Activated B cell treated with CpG ODN at 0.5 μM for 24 hours (primary cell): ENCODE measurements around the gene FBXO48. TPM values are rescaled to one million over a fixed set of nuclear protein-coding genes. Genes with fewer than 3 reads are reported as not detected.

ENCODE experiments used
- ATAC-seq: fragments of 200-7000 bp; cut with Tn5 transposase; one replicate; pipeline ENCODE4 v1.10.0; 2021; ENCODE audit warnings: low read depth, mild to moderate bottlenecking, moderate library complexity
- CTCF ChIA-PET: fragments of 350-600 bp; sonication (Branson Sonifier 250); formaldehyde crosslinking; loops from one replicate; lab custom pipeline; 2021; ENCODE audit warnings: antibody characterized with exemption; lab: Charles Lee
- POLR2A ChIA-PET: fragments of 350-600 bp; sonication (Branson Sonifier 250); formaldehyde crosslinking; loops from one replicate; lab custom pipeline; 2021; ENCODE audit warnings: antibody characterized with exemption; lab: Charles Lee
- DNase-seq: peaks from one replicate; pipeline ENCODE4 v3.0.0; 2022
- H3K27ac Mint-ChIP-seq: one replicate; pipeline ENCODE4 v1.8.0; 2020; ENCODE audit warnings: mixed read lengths
- H3K27me3 Mint-ChIP-seq: one replicate; pipeline ENCODE4 v1.8.0; 2021; ENCODE audit warnings: mixed read lengths
- H3K36me3 Mint-ChIP-seq: one replicate; pipeline ENCODE4 v1.8.0; 2021; ENCODE audit warnings: low read depth, mixed read lengths
- H3K4me1 Mint-ChIP-seq: one replicate; pipeline ENCODE4 v1.8.0; 2021; ENCODE audit warnings: mixed read lengths
- H3K4me3 Mint-ChIP-seq: one replicate; pipeline ENCODE4 v1.8.0; 2020; ENCODE audit warnings: mild to moderate bottlenecking, mixed read lengths
- H3K9me3 Mint-ChIP-seq: one replicate; pipeline ENCODE4 v1.8.0; 2020; ENCODE audit warnings: mixed read lengths
- intact Hi-C: fragments of 100-400 bp; cut with micrococcal nuclease; formaldehyde crosslinking; loops from one replicate; pipeline ENCODE4 v1.15.1; 2024
- total RNA-seq: library from RNA; stranded (reverse); gene quantifications from 2 replicates; pipeline ENCODE4 v1.2.3, GENCODE V29; 2022
- TF ChIP-seq, protein P1 (sequence below): fragments of 200-600 bp; IDR thresholded peaks from one replicate; pipeline ENCODE4 v1.8.0; 2022; ENCODE audit warnings: antibody characterized with exemption, mild to moderate bottlenecking

FBXO48 gene
- total RNA-seq, 1 donor from 2014 or later: 2.6 TPM

DNA sequence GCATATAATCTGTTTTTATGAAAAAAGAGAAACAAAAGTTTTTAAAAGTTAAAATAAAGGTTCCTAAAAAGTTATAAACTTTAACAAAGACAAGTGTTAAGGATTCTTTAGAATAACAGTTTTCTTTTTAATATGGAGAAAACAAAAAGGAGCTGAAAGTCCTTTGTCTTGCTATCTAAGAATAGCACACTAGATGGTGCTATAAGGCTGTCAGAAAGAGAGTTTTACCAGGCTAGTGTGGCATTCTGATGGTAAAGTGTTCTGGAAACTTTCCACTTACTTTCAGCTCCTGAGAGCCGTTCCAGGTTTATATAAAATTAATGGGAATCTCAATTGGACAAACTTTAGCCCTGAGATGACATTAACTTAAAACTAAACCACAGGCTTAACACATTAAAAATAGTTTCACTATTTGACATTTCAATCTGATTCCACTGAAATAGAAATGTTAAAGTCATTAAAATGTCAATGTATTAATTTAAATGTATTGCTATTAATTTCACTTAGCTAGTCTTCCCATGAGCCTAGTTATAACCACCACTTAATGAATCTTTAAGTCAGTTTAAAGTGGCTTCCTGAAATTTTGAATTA, 3.7 kb downstream of the FBXO48 start:
- Mint-ChIP-seq H3K4me1 (peaks cover 19% of the 10 kb centered on the region), H3K4me3 (no peak overlapping the region), H3K27me3 (no peaks in the 10 kb centered on the region), H3K27ac (no peak overlapping the region), H3K36me3 (peaks cover 10% of the 10 kb centered on the region), H3K9me3 (no peaks in the 10 kb centered on the region)
- ChIA-PET POLR2A (interaction anchor here (0.6 to 1.6 kb wide), 5 partner anchors 16 to 462 kb away, joined by 3 to 5 read pairs (median 4); no protein-coding TSS in a partner anchor), CTCF (interaction anchor here (0.6 to 8.2 kb wide), 37 partner anchors 10 to 1250 kb away, joined by 3 to 165 read pairs (median 4); partner anchors contain the start of gene NFU1)
- DNase-seq (no peak), ATAC-seq (no peak)
- TF ChIP-seq, protein P1, sequence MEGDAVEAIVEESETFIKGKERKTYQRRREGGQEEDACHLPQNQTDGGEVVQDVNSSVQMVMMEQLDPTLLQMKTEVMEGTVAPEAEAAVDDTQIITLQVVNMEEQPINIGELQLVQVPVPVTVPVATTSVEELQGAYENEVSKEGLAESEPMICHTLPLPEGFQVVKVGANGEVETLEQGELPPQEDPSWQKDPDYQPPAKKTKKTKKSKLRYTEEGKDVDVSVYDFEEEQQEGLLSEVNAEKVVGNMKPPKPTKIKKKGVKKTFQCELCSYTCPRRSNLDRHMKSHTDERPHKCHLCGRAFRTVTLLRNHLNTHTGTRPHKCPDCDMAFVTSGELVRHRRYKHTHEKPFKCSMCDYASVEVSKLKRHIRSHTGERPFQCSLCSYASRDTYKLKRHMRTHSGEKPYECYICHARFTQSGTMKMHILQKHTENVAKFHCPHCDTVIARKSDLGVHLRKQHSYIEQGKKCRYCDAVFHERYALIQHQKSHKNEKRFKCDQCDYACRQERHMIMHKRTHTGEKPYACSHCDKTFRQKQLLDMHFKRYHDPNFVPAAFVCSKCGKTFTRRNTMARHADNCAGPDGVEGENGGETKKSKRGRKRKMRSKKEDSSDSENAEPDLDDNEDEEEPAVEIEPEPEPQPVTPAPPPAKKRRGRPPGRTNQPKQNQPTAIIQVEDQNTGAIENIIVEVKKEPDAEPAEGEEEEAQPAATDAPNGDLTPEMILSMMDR: peak; percentile 57
- intact Hi-C loops: loop anchor here (1.0 to 10.0 kb wide), 9 partner anchors 24 to 1361 kb away; partner anchors contain the start of genes GMCL1 and NFU1

DNA sequence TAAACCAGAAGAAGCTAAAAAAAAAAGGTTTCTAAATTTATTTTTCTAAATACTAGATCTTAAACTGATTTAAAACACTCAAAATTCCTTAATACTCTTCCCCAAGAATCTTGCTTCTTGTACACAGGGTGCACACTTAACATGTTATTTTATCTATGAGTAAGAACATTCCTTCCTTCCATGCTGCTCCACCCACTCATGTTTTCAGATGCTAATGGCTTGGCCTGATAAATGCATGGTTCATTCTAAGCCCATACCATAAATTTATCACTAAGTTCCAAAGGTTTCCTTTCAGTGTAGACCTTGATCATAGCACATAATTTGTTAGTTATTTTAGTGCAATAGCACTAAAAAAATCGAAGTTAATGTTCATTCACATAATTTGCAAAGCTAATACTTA, 8.1 kb downstream of the FBXO48 start:
- TF ChIP-seq, protein P1: no peak
- no peak for DNase-seq
- ChIA-PET CTCF (interaction anchor here (0.8 to 1.1 kb wide), 2 partner anchors 206 to 250 kb away, joined by 3 read pairs; no protein-coding TSS in a partner anchor), POLR2A (interaction anchor here (0.7 kb wide), 1 partner anchor 886 kb away, joined by 3 read pairs; no protein-coding TSS in a partner anchor)
- no peaks in the 10 kb centered on the region for H3K27me3 Mint-ChIP-seq
- no peaks in the 10 kb centered on the region for H3K9me3 Mint-ChIP-seq
- no peak for ATAC-seq
- H3K4me1 Mint-ChIP-seq: no peaks in the 10 kb centered on the region
- no peaks in the 10 kb centered on the region for H3K36me3 Mint-ChIP-seq
- H3K4me3 Mint-ChIP-seq: no peak overlapping the region
- intact Hi-C loops: no loop called here
- no peak overlapping the region for H3K27ac Mint-ChIP-seq

DNA sequence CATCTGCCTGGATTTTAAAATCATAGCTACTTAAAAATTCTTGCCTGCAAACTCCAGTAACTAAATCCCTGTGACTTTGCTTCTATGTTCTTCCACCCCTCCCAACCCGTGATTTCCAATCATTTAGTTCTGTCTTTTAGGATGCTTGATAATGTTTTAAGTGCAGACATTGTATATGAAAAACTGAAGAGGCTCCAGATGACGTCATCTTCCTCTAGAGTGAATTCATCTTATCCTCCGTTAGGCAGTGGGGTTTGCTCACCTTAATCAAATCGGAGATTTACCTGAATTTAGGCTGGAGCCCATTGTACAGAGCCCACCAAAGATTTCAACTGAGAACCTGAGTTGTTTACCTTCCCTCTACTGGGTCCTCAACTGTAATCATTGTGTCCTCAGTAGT, 10.9 kb downstream of the FBXO48 start:
- Mint-ChIP-seq H3K4me1 (no peaks in the 10 kb centered on the region), H3K27me3 (no peaks in the 10 kb centered on the region), H3K4me3 (no peak overlapping the region), H3K27ac (no peak overlapping the region), H3K9me3 (no peaks in the 10 kb centered on the region), H3K36me3 (no peaks in the 10 kb centered on the region)
- CTCF ChIA-PET: no interaction called here
- TF ChIP-seq, protein P1: no peak
- ATAC-seq: no peak
- intact Hi-C loops: no loop called here
- POLR2A ChIA-PET: no interaction called here
- no peak for DNase-seq

- Mint-ChIP-seq H3K27me3 (no peaks in the 10 kb centered on the region), H3K4me1 (no peaks in the 10 kb centered on the region), H3K9me3 (no peaks in the 10 kb centered on the region), H3K4me3 (no peak overlapping the region), H3K36me3 (no peaks in the 10 kb centered on the region), H3K27ac (no peak overlapping the region)
- DNase-seq (no peak), ATAC-seq (no peak)
- intact Hi-C loops: no loop called here
- ChIA-PET POLR2A (no interaction called here), CTCF (interaction anchor here (1.0 to 2.5 kb wide), 3 partner anchors 9 to 471 kb away, joined by 4 to 12 read pairs (median 7); partner anchors contain the start of genes APLF and FBXO48)
- TF ChIP-seq, protein P1: no peak
Measured at GRCh38 chr2:68454719-68455118, 12.4 kb downstream of the FBXO48 start.

- ChIA-PET CTCF (interaction anchor here (1.0 to 2.5 kb wide), 3 partner anchors 10 to 471 kb away, joined by 4 to 12 read pairs (median 7); partner anchors contain the start of genes APLF and FBXO48), POLR2A (no interaction called here)
- Mint-ChIP-seq H3K4me1 (no peaks in the 10 kb centered on the region), H3K27ac (peak overlapping the region; percentile 46), H3K9me3 (peaks cover 2% of the 10 kb centered on the region), H3K36me3 (no peaks in the 10 kb centered on the region), H3K4me3 (no peak overlapping the region), H3K27me3 (no peaks in the 10 kb centered on the region)
- intact Hi-C loops: no loop called here
- DNase-seq (no peak), ATAC-seq (no peak)
- TF ChIP-seq, protein P1: no peak
Measured at GRCh38 chr2:68453761-68454360, 13.2 kb downstream of the FBXO48 start.
